Measurements from ENCODE around the gene C3orf70. TPM values are rescaled to one million over a fixed set of nuclear protein-coding genes. Genes with fewer than 3 reads are reported as not detected.

The C3orf70 gene
- total RNA-seq, 1 experiment from 2014 or later = 0.12 TPM

DNA sequence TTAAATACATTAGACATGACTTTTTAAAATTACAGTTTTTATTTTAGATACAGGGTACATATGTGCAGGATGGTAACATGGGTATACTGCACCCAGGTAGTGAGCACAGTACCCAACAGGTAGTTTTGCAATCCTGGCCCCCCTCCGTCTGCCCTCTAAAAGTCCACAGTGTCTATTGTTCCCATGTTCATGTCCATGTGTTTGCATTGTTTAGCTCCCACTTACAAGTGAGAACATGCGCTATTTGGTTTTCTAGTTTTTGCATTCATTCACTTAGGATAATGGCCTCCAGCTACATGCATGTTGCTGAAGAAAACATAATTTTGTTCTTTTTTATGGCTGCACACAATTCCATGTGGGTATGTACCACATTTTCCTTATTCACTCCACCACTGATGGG lies 23.8 kb downstream of the C3orf70 start:
- intact Hi-C loops (cut with micrococcal nuclease; ENCODE audit: unreplicated experiment) = no loop called here
- no peaks in the 10 kb centered on the region for H3K9me3 Mint-ChIP-seq (ENCODE audit: low read depth, unreplicated experiment)
- no peaks in the 10 kb centered on the region for H3K4me1 Mint-ChIP-seq (ENCODE audit: low read depth, unreplicated experiment)
- CTCF ChIA-PET = interaction anchor here (0.6 kb wide), 1 partner anchor 78 kb away, joined by 5 read pairs; no protein-coding TSS in a partner anchor
- no peak overlapping the region for H3K27ac Mint-ChIP-seq (ENCODE audit: unreplicated experiment)
- no TSS peak for BruUV-seq (replicated peaks)
- H3K27me3 Mint-ChIP-seq (ENCODE audit: unreplicated experiment) = peaks cover 31% of the 10 kb centered on the region
- no peak overlapping the region for H3K4me3 Mint-ChIP-seq (ENCODE audit: low read depth, unreplicated experiment)
- no peaks in the 10 kb centered on the region for H3K36me3 Mint-ChIP-seq (ENCODE audit: insufficient read depth, unreplicated experiment)
- DNase-seq = no peak
- TF ChIP-seq, protein P1, sequence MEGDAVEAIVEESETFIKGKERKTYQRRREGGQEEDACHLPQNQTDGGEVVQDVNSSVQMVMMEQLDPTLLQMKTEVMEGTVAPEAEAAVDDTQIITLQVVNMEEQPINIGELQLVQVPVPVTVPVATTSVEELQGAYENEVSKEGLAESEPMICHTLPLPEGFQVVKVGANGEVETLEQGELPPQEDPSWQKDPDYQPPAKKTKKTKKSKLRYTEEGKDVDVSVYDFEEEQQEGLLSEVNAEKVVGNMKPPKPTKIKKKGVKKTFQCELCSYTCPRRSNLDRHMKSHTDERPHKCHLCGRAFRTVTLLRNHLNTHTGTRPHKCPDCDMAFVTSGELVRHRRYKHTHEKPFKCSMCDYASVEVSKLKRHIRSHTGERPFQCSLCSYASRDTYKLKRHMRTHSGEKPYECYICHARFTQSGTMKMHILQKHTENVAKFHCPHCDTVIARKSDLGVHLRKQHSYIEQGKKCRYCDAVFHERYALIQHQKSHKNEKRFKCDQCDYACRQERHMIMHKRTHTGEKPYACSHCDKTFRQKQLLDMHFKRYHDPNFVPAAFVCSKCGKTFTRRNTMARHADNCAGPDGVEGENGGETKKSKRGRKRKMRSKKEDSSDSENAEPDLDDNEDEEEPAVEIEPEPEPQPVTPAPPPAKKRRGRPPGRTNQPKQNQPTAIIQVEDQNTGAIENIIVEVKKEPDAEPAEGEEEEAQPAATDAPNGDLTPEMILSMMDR (IDR thresholded peaks at IDR 0.05; ENCODE audit: unreplicated experiment) = no peak

DNA sequence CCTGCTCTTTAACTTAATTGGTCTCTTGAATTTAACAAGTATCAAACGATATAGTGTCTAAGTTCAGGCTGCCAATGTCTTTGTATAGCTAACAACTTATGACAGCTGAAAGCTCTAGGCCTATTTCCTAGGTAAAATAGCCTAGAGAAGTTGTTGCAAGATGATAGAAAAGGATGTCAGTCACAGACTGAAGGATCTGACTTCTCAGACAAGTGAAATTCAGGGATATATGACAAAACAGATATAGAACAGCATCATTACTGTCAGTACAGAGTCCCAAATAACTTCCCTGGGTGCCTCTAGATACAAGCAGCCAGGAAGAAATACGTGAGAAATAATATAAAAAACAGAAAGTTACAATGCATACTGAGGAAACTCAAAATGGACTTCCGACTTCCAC lies 26.7 kb downstream of the C3orf70 start:
- intact Hi-C loops (cut with micrococcal nuclease; ENCODE audit: unreplicated experiment) = no loop called here
- H3K4me3 Mint-ChIP-seq (ENCODE audit: low read depth, unreplicated experiment) = no peak overlapping the region

DNA sequence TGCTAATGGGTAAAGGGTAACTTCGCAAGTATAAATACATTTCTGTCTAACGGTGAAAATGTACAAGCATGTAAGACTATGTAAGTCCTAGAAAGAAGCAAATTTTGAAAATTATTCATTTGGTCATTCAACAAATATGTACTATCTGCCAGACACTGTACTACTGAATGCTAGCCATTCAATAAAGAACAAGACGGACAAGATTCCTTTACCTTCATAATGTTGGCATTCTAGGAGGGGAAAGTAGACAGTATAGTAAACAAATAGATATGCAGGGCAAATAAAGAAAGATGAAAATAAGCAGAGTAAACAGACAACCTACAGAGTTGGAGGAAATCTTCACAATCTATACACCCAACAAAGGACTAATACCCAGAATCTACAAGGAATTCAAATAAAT lies 32.7 kb downstream of the C3orf70 start:
- TF ChIP-seq, protein P1 (IDR thresholded peaks at IDR 0.05; ENCODE audit: unreplicated experiment) = no peak
- CTCF ChIA-PET = no interaction called here
- no TSS peak for BruUV-seq (replicated peaks)
- intact Hi-C loops (cut with micrococcal nuclease; ENCODE audit: unreplicated experiment) = no loop called here
- no peak for DNase-seq
- no peak overlapping the region for H3K4me3 Mint-ChIP-seq (ENCODE audit: low read depth, unreplicated experiment)
- H3K27me3 Mint-ChIP-seq (ENCODE audit: unreplicated experiment) = peaks cover 59% of the 10 kb centered on the region
- H3K4me1 Mint-ChIP-seq (ENCODE audit: low read depth, unreplicated experiment) = no peaks in the 10 kb centered on the region
- no peaks in the 10 kb centered on the region for H3K9me3 Mint-ChIP-seq (ENCODE audit: low read depth, unreplicated experiment)
- no peaks in the 10 kb centered on the region for H3K36me3 Mint-ChIP-seq (ENCODE audit: insufficient read depth, unreplicated experiment)
- no peak overlapping the region for H3K27ac Mint-ChIP-seq (ENCODE audit: unreplicated experiment)

More for the DNA sequence above, 26.7 kb downstream of the C3orf70 start:
- TF ChIP-seq, protein P1 (IDR thresholded peaks at IDR 0.05; ENCODE audit: unreplicated experiment) = no peak
- Mint-ChIP-seq H3K27me3 (ENCODE audit: unreplicated experiment) (peaks cover 22% of the 10 kb centered on the region), H3K4me1 (ENCODE audit: low read depth, unreplicated experiment) (no peaks in the 10 kb centered on the region), H3K36me3 (ENCODE audit: insufficient read depth, unreplicated experiment) (no peaks in the 10 kb centered on the region), H3K27ac (ENCODE audit: unreplicated experiment) (no peak overlapping the region), H3K9me3 (ENCODE audit: low read depth, unreplicated experiment) (no peaks in the 10 kb centered on the region)
- no peak for DNase-seq
- BruUV-seq (replicated peaks) = no TSS peak
- CTCF ChIA-PET = no interaction called here

DNA sequence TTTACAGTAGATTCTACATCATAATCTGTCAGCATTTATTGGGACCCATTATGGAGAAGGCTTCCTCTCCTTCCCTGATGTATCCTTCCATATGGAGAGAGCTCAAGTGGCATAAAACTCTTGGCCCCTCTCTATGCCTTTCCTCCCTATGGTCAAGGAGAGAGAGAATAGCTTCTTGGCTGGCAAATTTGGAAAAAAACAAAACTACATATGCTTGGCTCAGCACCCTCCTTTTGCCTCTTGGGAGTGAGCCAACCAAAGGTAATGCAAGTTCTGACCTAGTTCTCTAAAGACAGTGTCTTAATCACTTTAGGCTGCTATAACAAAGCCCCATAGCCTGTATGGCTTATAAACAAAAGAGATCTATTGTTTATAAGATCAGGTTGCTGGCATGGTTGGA lies 37.5 kb downstream of the C3orf70 start:
- TF ChIP-seq, protein P1 (IDR thresholded peaks at IDR 0.05; ENCODE audit: unreplicated experiment) = no peak
- no peak overlapping the region for H3K4me3 Mint-ChIP-seq (ENCODE audit: low read depth, unreplicated experiment)
- H3K27me3 Mint-ChIP-seq (ENCODE audit: unreplicated experiment) = peaks cover 64% of the 10 kb centered on the region
- CTCF ChIA-PET = interaction anchor here (1.5 kb wide), 1 partner anchor 16 kb away, joined by 5 read pairs; no protein-coding TSS in a partner anchor
- no TSS peak for BruUV-seq (replicated peaks)
- intact Hi-C loops (cut with micrococcal nuclease; ENCODE audit: unreplicated experiment) = no loop called here
- no peak overlapping the region for H3K27ac Mint-ChIP-seq (ENCODE audit: unreplicated experiment)
- H3K9me3 Mint-ChIP-seq (ENCODE audit: low read depth, unreplicated experiment) = no peaks in the 10 kb centered on the region
- H3K36me3 Mint-ChIP-seq (ENCODE audit: insufficient read depth, unreplicated experiment) = no peaks in the 10 kb centered on the region
- no peak for DNase-seq
- no peaks in the 10 kb centered on the region for H3K4me1 Mint-ChIP-seq (ENCODE audit: low read depth, unreplicated experiment)
